ENCODE data around the gene CHD9NB.
"Not testable (repeated sequence)": the region's sequence is repeated elsewhere in the genome, so short reads cannot be mapped to it uniquely, and the experiment has no call there.

The CHD9NB gene

DNA sequence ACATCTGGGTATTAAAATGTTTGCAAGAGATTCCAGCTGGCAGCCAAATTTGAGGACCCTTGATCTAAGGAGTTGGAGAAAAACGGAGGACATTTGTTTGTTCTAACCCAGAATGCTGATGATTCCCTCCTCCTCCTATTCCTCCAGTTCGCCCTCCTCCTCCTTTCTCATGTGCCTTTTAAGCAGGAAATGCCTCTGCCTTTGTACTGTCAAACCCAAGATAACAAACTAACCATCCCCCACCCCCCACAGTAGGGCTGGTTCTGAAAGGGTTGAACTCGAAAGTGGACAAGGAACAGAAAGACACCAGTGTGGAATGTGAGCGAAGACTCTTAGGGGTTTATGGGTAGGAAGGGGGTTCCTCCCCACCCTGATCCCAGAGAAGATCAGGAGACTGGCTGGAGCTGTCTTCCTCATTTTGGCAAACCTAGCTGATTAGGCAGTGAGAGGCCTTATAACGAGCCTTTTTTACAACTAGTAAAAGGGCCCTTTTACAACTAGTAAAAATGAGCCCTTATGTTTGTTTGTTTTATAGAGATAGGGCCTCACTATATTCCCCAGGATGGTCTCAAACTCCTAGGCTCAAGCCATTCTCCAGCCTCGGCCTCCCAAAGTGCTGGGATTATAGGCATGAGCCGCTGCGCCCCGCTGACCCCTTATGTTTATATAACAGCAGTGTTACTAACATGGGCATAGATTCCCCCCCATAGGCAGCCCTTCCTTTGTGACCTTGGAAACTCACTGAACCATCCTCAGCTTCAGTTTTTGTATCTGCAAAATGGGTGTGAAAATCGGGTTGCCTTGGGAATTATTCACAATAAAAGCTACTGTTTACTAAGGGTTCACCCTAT, 3.1 kb upstream of the CHD9NB start:
- DNase-seq = peak; percentile 84

GRCh38 chr16:53054670-53055485, 2.2 kb upstream of the CHD9NB start, which contains the start of gene CHD9:
TSS of gene CHD9 (plus strand) at chr16:53054991. CDS start at chr16:53156090, 101,099 bp downstream.
- DNase-seq = peak; percentile 81

DNA sequence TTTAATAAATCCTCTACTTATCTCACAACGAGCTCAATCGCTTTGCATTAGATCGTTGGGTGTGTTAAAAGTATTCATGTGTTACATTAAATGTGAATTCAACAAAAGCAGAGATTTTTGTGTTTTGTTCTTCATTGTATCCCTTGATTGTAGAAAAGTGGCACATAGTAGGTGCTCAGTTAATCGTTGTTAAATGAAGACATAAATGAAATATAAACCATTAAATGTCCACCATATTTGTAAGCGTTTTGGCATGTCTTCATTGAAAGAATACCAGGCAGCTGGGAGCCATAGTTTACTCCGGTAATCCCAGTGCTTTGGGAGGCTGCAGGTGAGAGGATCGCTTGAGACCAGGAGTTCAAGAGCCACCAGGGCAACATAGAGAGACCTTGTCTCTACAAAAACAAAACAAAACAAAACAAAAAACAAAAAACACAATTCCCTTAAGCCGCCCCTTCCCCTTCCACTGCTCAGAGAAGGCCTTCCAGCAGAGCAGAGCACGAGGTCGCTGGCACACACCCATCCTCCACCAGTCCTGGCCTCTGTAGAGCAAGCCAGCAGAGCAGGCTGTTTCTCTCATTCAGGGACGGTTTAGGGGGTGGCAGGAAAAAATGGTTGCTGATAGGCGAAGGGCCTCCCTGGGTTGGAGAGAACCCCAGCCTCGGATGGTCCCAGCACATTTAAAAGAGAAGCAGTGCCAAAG, 1.4 kb upstream of the CHD9NB start:
- DNase-seq = peak; percentile 12

DNA sequence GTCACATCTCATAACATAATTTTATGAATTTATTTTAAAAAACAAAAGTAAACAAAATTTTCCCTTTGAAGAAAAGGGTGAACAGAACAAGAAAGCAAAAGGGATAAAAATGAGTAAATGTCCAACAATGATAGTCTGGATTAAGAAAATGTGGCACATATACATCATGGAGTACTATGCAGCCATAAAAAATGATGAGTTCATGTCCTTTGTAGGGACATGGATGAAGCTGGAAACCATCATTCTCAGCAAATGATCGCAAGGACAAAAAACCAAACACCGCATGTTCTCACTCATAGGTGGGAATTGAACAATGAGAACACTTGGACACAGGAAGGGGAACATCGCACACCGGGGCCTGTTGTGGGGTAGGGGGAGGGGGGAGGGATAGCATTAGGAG, 1.4 kb downstream of the CHD9NB start:
- DNase-seq = not testable (repeated sequence)

GRCh38 chr16:53048139-53048915, 4.4 kb downstream of the CHD9NB start:
- DNase-seq = no peak

DNA sequence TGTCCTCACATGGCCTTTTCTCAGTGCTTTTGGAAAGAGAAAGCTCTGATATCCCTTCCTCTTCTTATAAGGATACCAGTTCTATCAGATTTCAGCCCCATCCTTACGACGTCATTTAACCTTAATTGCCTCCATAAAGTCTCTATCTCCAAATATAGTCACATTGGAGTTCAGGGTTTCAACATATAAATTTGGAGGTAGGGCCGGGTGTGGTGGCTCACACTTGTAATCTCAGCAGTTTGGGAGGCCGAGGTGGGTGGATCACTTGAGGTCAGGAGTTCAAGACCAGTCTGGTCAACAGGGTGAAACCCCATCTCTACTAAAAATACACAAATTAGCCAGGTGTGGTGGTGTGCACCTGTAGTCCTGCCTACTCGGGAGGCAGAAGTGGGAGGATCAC, 5.2 kb downstream of the CHD9NB start:
- DNase-seq = not testable (repeated sequence)

GRCh38 chr16:53045341-53046220, 7.1 kb downstream of the CHD9NB start:
- DNase-seq = no peak

DNA sequence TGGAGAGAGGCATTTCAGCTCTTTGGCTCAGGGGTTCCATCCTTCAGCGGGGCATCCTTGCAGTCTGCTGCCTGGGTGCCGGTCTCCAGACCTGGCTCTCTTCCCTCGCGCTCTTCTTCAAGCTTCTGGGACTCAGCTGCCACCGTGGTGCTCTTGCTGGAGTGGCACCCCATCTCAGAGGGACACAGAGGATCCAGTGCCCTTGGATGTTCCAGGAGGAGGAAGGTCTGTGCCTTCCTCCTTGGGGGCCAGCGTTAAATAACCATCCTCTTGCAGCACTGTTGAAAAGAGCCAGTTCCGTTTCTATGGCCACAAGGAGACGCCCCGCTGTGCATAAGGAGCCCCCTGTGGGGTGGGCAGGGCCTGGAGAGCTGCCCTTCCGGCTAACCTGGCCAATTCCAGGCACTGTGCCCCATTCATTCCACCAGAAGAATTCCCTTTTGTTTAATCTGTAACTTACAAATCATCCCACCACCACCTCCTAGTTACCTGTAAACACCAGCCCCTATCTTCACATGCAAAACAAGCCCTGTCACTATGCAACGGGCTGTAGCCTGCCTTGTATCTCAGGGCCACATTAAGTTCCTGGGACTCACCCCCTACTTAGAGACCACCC, 8.6 kb downstream of the CHD9NB start:
- no peak for DNase-seq

GRCh38 chr16:53043428-53043831, 9.3 kb downstream of the CHD9NB start:
- DNase-seq = no peak

GRCh38 chr16:53042235-53042701, 10.4 kb downstream of the CHD9NB start:
- no peak for DNase-seq

GRCh38 chr16:53041320-53042051, 11.2 kb downstream of the CHD9NB start:
- no peak for DNase-seq

DNA sequence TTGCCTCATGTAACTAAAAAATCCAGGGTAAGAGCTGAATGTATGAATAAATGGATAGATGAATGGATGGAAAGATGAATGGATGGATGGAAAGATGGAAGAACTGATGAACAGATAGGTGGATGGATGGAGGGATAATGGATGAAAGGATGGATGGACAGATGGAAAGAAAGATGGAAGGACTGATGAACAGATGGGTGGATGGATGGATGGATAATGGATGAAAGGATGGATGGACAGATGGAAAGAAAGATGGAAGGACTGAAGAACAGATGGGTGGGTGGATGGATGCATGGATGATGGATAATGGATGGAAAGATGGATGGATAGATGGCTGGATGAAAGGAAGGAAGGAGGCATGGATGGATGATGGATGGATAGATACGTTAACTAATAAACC, 11.9 kb downstream of the CHD9NB start:
- DNase-seq = no peak

GRCh38 chr16:53036711-53037110, 16.0 kb downstream of the CHD9NB start:
- not testable (repeated sequence) for DNase-seq

- no peak for DNase-seq
These were observed 16.6 kb downstream of the CHD9NB start for GRCh38 chr16:53036066-53036465.

DNA sequence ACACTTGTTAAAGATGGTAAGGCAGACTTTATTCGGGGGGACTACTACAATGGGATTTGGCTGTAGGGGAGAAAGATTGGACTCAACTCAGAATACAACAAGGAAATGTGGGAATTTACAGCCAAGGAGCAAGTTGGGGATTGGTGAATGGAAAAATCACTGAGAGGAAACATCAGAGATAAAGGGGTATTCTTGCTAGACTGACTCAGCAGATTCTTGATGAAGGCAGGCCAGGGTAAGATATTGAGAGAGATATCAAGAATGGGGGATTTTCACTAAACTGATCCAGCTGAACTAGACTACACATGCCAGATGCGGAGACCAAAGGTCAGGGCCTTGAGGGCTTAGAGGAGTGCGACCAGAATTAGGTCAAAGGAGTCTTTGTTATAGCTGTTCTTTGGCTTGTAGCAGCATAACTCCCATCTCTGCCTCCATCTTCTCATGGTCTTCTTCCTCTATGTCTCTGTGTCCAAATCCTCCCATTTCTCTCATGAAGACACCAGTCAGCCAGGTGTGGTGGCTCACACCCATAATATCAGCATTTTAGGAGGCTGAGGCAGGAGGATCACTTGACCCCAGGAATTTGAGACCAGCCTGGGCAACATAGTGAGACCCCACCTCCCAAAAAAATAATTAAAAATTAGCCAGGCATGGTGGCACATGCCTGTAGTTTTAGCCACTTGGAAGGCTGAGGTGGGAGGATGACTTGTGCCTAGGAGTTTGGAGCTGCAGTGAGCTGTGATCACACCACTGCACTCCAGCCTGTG, 17.3 kb downstream of the CHD9NB start:
- no peak for DNase-seq

GRCh38 chr16:53034306-53034705, 18.4 kb downstream of the CHD9NB start:
- peak; percentile 67 for DNase-seq

DNA sequence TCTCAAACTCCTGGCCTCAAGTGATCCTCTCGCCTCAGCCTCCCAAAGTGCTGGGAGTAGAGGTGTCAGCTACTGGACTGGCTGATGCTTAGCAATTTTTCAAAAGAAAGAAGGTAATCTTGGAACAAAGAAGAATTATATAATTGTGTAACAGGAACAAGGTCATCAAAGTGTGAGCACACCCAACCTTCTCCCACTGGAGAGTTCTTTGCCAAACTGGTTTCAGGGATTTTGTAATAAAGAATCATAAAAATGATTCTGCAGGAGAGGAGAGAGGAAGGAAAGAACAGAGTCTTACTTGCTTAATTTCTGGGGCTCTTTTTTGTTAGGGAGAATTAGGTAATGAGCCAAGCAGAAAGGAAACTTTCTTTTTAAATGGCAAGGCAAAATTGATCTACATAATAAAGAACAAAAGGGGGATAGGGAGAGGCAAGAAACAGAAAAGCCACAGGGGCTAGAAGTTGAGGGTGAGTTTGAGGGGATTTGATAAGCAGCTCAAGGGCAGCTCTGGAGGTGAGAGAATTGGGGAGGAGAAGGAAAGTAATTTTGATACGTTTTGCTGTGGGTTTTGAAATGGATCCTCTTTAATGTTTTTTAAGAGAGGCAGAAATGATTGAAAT, 21.3 kb downstream of the CHD9NB start:
- no peak for DNase-seq

DNA sequence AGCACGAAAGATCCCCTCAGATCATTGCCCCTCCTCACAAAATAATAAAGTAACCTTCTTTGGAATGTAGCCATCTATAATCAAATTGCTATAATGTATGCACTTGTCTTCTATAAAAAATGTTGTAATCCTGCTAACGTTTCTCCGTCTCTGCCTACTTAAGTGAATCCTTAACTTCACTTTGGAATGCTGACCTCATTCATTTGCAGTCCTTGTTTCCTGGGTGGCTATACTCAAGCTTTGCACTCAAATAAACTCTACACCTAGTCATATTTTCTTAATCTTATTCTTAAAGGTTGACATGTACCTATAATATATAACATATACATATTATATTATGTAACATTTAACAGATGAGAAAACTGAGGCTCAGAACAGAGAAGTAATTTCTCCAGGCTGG, 22.7 kb downstream of the CHD9NB start:
- DNase-seq = no peak

DNA sequence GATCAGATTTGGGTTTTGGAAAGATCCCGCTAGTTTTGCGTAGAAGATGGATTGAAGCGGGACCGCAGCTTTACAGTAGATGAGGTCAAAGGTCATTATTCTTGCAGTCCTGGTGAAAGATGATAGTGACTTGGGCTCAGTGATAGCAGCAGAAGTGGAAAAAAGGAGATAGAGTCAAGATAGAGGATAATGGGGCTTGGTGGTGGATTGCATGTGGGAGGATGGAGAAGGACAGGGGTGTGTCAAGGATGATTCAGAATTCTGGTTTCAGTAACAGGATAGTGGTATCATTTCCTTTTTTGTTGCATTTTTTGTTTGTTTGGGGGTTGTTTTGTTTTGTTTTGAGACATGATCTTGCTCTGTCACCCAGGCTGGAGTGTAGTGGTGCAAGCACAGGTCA, 28.7 kb downstream of the CHD9NB start:
- no peak for DNase-seq
